ENCODE measurements around the gene EPX.

The EPX gene

DNA sequence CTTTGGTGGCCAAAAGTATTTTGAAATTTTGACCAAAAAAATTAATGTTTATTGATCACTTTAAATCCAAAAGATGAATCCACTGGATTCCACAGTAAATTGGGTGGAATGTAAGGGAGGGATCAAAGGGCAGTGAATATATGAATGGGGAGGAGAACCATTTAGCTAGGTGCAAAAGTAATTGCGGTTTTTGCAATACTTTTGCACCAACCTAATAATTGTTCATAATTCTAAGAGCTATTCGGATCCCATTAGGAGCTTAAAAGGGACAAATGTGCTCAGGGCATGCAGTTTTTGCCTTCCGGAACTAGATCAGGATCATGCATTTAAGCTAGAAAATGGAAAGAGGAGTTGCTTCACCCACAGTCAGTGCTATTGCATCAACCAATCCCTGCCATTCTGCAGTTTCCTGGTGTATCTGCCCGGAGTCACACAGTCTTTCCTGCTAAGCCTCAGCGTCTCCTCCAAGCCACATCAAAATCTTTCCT, 45.7 kb downstream of the EPX start, which contains the start of gene LPO:
Gene LPO, plus strand, starts transcription at position 438 of the 488 bp plus-strand sequence. CDS start 4,396 bp downstream, outside the sequence.
- TF ChIP-seq CTCF (conservative IDR thresholded peaks at IDR 0.05), result no peak
- TF ChIP-seq ZFX (IDR thresholded peaks at IDR 0.05), result no peak
- no peak within 1 kb of the TSS for H3K27ac ChIP-seq

GRCh38 chr17:58239987-58240386, 47.5 kb downstream of the EPX start:
- H3K27ac ChIP-seq, result no peak overlapping the region
- TF ChIP-seq ZFX (IDR thresholded peaks at IDR 0.05), result no peak
- TF ChIP-seq CTCF (conservative IDR thresholded peaks at IDR 0.05), result no peak

DNA sequence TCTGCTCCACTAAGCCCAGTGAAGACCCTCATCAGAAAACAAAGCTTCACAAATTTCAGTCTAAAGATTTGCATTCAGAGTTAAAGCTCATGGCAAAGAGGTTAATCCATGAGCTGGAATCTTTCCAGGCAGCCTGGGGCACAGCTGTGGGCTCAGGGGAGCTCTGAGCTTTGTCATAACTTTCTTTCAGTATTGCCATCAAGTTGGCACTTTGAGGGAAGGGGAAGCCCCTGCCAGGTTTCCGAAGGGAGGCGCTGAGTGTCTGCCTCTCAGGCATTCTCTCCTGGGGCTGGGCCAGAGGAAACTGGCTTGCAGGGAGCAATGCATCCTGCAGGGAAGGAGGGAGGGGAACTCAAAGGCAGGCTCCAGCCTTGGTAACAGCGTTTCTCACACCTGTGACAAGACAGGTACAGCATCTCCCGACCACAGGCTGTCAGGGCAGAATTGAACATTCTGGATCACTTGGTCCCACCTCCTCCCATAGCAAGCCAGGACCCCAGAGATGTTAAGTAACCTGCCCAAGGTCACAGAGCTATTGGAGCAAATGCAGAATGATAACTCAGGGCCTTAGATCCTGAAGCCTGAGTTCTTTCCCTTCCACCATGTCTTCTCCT, 49.8 kb downstream of the EPX start:
- no peak for TF ChIP-seq CTCF (conservative IDR thresholded peaks at IDR 0.05)
- TF ChIP-seq ZFX (IDR thresholded peaks at IDR 0.05), result no peak
- no peak overlapping the region for H3K27ac ChIP-seq

- TF ChIP-seq ZFX (IDR thresholded peaks at IDR 0.05), result no peak
- no peak for TF ChIP-seq CTCF (conservative IDR thresholded peaks at IDR 0.05)
- H3K27ac ChIP-seq, result no peak overlapping the region
Observed at GRCh38 chr17:58244963-58245362, 52.4 kb downstream of the EPX start.

DNA sequence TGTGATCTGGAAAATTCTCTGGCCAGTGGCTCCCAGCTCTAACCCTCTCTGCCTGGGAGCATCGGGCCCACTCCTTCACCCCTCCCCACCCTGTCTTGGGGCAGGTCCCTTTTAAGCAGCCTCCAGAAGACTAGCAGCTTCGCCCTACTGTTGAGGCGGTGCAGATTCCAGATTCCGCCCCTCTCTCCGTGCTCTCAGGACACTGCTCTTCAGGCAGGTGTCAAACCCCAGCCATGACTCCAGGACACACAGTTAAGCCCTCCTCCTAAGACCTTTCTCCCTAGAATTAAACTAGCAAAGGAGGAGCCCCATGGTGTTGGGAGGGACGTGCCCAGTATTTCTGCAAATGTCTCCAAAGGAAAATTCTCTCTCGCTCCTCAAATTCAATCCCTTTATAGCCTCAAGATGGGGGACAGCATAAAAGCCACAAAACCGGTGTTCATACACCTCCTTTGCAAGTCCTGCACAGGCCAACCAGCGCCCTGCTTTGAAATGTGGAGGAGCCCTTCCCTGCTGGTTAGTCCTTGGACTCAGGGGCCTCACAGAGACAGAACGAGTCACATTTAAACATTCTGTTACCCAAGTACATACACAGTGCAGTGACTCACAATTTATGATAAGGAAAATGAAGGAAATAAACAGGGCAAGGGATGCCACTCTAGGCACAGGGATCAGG, 53.0 kb downstream of the EPX start:
- no peak overlapping the region for H3K27ac ChIP-seq
- TF ChIP-seq CTCF (conservative IDR thresholded peaks at IDR 0.05), result no peak
- no peak for TF ChIP-seq ZFX (IDR thresholded peaks at IDR 0.05)

DNA sequence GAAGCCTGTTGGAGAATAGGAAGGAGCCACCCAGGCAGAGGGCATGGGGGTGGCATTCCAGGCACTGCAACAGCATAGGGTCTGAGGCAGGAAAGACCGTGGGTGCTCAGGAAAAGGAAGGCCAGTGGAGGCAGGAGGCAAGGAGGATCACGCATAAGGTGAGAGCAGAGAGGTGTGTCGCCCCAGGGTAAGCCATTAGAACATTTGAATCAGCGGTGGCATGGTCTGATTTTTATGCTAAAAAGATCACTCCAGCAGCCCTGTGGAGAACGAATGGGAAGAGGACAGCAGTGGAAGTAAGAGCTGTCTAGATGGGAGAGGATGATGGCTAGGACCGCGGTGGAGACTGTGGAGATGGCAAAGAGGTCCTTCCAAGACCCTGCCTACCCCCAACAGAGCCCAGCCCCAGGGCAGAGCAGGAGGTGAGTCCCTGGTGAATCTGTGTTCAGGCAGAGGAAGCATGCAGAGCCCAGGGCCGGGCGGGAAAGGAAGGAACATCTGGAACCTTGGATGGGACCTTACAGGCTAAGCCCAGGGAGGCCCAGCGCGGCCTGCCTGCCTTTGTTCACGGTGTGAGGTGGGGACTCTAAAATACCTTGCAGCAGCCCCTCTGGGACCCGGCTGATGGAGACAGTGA, 53.7 kb downstream of the EPX start:
- TF ChIP-seq ZFX (IDR thresholded peaks at IDR 0.05) (no peak), CTCF (conservative IDR thresholded peaks at IDR 0.05) (no peak)

DNA sequence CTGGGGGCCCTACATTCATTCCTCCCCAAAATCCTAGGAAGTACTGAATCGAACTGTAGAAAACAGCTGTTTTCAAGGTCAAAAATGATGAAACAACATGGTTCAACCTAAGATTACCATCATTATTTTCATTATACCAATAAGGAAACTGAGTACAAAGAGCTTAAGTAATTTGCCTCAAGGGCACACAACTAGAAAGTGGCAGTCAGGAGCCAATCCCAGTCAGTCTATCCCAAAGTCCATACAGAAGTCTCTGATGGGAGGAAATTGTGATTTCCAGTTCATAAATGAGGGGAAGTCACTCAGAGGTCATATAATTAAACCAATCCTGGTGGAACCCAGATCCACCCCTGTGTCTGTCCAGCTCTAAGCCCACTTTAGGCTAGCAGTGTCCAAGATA, 54.3 kb downstream of the EPX start:
- TF ChIP-seq ZFX (IDR thresholded peaks at IDR 0.05) (no peak), CTCF (conservative IDR thresholded peaks at IDR 0.05) (no peak)

More for the DNA sequence above, 53.7 kb downstream of the EPX start:
- H3K27ac ChIP-seq, result no peak overlapping the region

More for the DNA sequence above, 54.3 kb downstream of the EPX start:
- no peak overlapping the region for H3K27ac ChIP-seq

Measured in C4-2B (cell line).